ENCODE data around the gene PTGR1. TPM values are rescaled to one million over a fixed set of nuclear protein-coding genes. Genes with fewer than 3 reads are reported as not detected.

Gene PTGR1
- total and polyA plus RNA-seq, 4 donors, result 14.0 to 61.0 (median 30.0) TPM

DNA sequence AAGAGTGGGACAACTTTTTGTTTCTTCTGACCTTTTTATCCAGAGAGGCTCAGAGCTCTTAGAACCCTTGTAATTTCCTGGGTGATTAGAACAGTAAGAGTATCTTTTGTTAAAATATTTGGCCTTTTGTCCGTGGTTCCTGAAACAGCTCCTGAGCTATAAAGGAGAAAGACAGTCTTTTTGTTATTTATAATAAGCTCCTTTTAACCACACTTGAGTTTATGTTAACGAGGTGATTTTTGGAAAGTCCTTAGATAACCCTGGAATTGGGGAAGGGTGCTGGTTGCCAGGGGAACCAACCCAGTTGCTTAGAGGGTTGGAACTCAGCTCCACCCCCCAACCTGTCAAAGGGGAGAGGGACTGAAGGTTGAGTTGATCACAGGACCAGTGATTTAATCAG is 69.7 kb downstream of the PTGR1 start:
- peaks cover 0 to 4% (median 0%) of the 10 kb centered on the region in 4 donors for H3K9me3 ChIP-seq (ENCODE audit: control insufficient read depth in 4 of 4, insufficient read depth in 3 of 4, low read length in 3 of 4)
- DNase-seq, result no peak
- H3K27ac ChIP-seq (ENCODE audit: low read depth in 1 of 2, low read length in 1 of 2), result no peak overlapping the region
- H3K27me3 ChIP-seq (ENCODE audit: control insufficient read depth in 3 of 3, insufficient read depth in 3 of 3, low read length in 2 of 3), result no peaks in the 10 kb centered on the region
- no peak overlapping the region for H3K4me3 ChIP-seq
- peaks cover 0 to 15% (median under 1%) of the 10 kb centered on the region in 4 donors for H3K36me3 ChIP-seq (ENCODE audit: control insufficient read depth in 4 of 4, insufficient read depth in 4 of 4, low read length in 4 of 4)
- H3K9ac ChIP-seq (ENCODE audit: insufficient read depth in 1 of 2, low read length in 2 of 2), result no peak overlapping the region
- H3K4me1 ChIP-seq (ENCODE audit: control insufficient read depth in 5 of 5, insufficient read depth in 5 of 5, low read length in 5 of 5), result peaks cover 0 to 7% (median 4%) of the 10 kb centered on the region in 5 donors
- WGBS, 2 donors, result 33 to 42% methylated on average over 2 of the region's 2 CpGs
- TF ChIP-seq, protein P1, sequence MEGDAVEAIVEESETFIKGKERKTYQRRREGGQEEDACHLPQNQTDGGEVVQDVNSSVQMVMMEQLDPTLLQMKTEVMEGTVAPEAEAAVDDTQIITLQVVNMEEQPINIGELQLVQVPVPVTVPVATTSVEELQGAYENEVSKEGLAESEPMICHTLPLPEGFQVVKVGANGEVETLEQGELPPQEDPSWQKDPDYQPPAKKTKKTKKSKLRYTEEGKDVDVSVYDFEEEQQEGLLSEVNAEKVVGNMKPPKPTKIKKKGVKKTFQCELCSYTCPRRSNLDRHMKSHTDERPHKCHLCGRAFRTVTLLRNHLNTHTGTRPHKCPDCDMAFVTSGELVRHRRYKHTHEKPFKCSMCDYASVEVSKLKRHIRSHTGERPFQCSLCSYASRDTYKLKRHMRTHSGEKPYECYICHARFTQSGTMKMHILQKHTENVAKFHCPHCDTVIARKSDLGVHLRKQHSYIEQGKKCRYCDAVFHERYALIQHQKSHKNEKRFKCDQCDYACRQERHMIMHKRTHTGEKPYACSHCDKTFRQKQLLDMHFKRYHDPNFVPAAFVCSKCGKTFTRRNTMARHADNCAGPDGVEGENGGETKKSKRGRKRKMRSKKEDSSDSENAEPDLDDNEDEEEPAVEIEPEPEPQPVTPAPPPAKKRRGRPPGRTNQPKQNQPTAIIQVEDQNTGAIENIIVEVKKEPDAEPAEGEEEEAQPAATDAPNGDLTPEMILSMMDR (IDR thresholded peaks at IDR 0.05; ENCODE audit: control extremely low read depth, extremely low read depth), result no peak
- ATAC-seq (ENCODE audit: insufficient read depth, low FRiP score), result no peak

DNA sequence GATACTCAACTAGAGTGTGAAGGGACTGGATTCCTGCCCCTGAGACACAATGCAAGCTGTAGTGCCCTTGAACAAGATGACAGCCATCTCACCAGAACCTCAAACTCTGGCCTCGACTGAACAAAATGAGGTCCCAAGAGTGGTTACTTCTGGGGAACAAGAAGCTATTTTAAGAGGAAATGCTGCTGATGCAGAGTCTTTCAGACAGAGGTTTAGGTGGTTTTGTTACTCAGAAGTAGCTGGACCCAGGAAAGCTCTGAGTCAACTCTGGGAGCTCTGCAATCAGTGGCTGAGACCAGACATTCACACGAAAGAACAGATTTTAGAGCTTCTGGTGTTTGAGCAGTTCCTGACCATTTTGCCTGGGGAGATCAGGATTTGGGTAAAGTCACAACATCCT is 72.1 kb downstream of the PTGR1 start:
- Histone ChIP-seq H3K4me1 (ENCODE audit: control insufficient read depth in 5 of 5, insufficient read depth in 5 of 5, low read length in 5 of 5) (peaks cover 0 to 7% (median 4%) of the 10 kb centered on the region in 5 donors), H3K27me3 (ENCODE audit: control insufficient read depth in 3 of 3, insufficient read depth in 3 of 3, low read length in 2 of 3) (no peaks in the 10 kb centered on the region), H3K36me3 (ENCODE audit: control insufficient read depth in 4 of 4, insufficient read depth in 4 of 4, low read length in 4 of 4) (peaks cover 0 to 1% (median 0%) of the 10 kb centered on the region in 4 donors), H3K9ac (ENCODE audit: insufficient read depth in 1 of 2, low read length in 2 of 2) (no peak overlapping the region), H3K9me3 (ENCODE audit: control insufficient read depth in 4 of 4, insufficient read depth in 3 of 4, low read length in 3 of 4) (peaks cover 0 to 3% (median 0%) of the 10 kb centered on the region in 4 donors), H3K4me3 (no peak overlapping the region), H3K27ac (ENCODE audit: low read depth in 1 of 2, low read length in 1 of 2) (no peak overlapping the region)
- DNase-seq (no peak), ATAC-seq (ENCODE audit: insufficient read depth, low FRiP score) (no peak)
- TF ChIP-seq, protein P1 (IDR thresholded peaks at IDR 0.05; ENCODE audit: control extremely low read depth, extremely low read depth), result no peak
- WGBS, 2 donors, result 90 to 94% methylated on average over 2 of the region's 2 CpGs

DNA sequence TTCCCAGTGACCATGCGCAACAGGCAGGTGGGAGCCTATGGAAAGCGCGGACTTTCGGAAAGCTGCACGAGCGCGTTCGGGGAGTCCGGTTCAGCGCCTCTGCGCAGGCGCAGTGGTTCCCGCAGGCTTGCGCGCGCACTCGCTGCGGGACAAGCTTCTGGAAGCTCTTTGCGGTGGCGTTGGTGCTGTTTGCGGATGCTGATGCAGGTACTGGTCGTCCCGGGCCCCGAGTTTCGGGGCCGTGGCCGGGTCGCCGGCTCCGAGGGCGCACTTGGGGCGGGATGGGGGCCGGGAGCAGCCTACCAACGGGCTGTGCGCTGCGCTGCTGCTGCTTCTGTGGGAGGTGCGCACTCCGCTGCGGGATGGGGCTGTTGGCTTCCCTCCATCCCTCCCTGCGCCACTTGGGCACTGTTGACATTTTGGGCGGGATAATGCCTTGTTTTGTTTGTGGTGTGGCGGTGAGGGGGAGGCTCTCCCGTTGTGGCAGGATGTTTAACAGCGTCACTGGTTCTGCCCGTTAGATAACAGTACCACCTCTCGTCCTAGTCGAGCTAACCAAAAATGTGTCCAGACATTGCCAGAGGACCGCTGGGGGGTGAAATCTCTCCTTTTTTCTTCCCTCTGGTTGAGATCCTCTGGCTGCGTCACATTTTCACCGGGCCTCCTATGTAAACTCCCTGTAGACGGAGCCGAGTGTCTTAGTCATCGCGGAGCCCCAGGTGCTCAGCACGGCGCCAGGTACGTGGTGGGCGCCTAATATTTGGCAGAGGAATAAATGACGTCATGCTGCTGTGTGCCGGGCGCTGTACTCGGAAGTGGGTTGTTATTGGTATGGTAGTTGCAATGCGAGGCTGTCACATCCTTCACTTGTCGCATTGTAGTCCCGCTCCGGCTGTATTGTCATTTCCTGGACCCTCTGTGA is 74.1 kb downstream of the PTGR1 start, which contains the start of gene ZNF483:
Gene ZNF483, plus strand, starts transcription at position 124 of the 922 bp plus-strand sequence. CDS start 2,217 bp downstream, outside the sequence.
- Histone ChIP-seq H3K36me3 (ENCODE audit: control insufficient read depth in 4 of 4, insufficient read depth in 4 of 4, low read length in 4 of 4) (peaks cover 0 to 1% (median 0%) of the 10 kb centered on the region in 4 donors), H3K27me3 (ENCODE audit: control insufficient read depth in 3 of 3, insufficient read depth in 3 of 3, low read length in 2 of 3) (no peaks in the 10 kb centered on the region), H3K27ac (ENCODE audit: low read depth in 1 of 2, low read length in 1 of 2) (peak within 1 kb of the TSS in 1 of 2 donors; percentile 24), H3K9ac (ENCODE audit: insufficient read depth in 1 of 2, low read length in 2 of 2) (peak within 1 kb of the TSS; percentile 87 to 89), H3K4me3 (peak within 1 kb of the TSS; percentile 79), H3K4me1 (ENCODE audit: control insufficient read depth in 5 of 5, insufficient read depth in 5 of 5, low read length in 5 of 5) (peaks cover 0 to 7% (median 4%) of the 10 kb centered on the region in 5 donors), H3K9me3 (ENCODE audit: control insufficient read depth in 4 of 4, insufficient read depth in 3 of 4, low read length in 3 of 4) (no peaks in the 10 kb centered on the region)
- WGBS, 2 donors, result 1% methylated on average over 63 to 66 of the region's 66 CpGs
- TF ChIP-seq, protein P1 (IDR thresholded peaks at IDR 0.05; ENCODE audit: control extremely low read depth, extremely low read depth), result no peak
- DNase-seq (peak; percentile 84 to 90 (median 87)), ATAC-seq (ENCODE audit: insufficient read depth, low FRiP score) (peak; percentile 64)

All from lung (tissue), 12 donors.